ENCODE measurements around the gene P3H2.

Gene P3H2

DNA sequence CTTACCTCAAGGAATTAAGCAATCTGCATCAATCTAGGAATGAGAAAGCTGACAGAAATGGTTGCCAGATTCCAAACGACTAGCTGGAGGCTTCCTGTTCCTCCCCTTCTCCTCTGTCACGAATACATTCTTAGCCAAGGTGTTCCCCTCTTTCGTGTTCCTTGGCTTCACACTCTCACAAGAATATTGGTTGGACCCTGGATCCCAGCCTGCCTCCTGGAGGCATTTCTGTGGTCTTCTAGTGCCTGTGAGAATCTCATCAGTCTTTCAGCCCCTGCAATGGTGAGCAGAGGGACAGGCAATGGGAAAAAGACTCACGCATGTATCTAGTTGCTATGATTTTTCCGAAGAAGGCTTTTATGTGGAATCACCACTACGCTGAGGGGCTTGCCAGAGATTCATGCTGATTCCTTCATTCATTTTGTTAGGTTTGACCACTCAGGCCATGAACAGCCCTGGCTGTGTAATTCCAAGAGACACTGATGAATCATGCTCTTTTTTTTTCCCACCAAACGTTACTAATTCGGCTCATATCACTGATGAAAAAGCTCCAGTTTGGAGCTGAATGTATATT is 1.6 kb upstream of the P3H2 start:
- no peak for DNase-seq

- DNase-seq: no peak
Measured at GRCh38 chr3:190121383-190121782, 686 bp upstream of the P3H2 start.

DNA sequence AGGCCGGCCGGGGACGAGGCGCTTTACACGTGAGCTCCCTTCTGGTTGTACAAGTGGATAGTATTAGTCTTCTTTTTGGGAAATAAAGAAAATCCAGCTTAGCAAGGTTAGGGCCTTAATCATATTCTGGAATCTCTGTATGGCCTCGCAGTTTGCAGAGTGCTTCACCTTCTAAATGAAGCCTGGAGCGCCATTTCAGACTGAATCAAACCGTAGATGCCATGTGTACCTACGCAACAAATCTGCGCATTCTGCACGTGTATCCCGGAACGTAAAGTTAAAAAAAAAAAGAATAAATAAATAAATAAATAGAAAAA is 322 bp upstream of the P3H2 start:
- DNase-seq: no peak

DNA sequence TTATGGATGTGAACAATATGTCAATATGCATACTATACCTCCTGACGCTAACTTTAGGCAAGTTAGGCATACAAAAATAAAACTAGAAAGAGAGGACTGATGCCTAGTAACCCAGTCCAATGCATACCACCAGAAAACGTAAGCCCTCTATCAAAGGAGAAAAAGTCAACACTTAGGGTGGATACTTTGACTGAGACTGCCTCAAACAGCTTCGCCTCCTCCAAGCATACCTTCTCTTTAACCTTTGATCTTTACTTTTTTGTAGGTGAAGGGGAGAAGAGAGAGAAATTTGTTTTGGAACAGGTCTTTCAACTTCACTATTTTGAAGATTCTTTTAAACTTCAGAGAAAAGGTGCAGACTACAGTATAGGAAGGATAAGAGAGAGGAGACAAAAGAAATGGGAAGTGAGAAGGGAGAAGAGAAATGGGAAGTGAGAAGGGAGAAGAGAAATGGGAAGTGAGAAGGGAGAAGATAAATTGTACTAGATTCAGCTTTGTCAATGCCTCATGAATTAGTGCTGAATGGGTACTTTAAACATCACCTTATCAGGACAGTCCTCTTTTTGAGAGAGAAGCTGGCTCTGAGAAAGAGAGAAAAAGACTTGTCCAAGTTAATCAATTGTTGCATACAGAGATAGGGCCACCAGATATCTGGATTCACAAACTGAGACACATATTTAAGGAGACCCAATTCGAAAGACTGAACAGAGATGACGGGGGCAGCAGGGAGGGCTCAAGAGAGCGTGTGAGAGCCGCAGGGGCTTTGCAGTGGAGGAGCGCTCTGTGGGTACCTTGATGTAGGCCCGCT is 1.0 kb downstream of the P3H2 start:
- no peak for DNase-seq

- DNase-seq: no peak
Measured at GRCh38 chr3:190118438-190118837, 2.3 kb downstream of the P3H2 start.

DNA sequence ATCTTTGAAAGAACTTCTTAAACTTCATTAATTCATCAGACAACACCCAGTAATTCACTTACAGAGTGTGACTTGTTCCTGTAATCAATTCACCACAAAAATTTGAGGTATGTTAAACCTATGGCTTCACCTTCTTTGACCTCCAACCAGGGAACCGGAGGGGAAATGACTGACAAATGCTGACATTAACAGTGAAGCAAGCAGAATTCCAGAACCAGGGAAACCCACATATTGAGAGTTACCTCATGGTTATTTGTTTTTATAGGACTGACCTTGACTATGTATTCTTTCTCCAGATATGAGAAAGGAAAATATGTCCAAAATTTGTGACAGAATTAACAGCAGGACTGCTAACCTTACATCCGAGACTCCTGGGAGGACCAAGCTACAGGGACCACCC is 2.7 kb downstream of the P3H2 start:
- DNase-seq: no peak

DNA sequence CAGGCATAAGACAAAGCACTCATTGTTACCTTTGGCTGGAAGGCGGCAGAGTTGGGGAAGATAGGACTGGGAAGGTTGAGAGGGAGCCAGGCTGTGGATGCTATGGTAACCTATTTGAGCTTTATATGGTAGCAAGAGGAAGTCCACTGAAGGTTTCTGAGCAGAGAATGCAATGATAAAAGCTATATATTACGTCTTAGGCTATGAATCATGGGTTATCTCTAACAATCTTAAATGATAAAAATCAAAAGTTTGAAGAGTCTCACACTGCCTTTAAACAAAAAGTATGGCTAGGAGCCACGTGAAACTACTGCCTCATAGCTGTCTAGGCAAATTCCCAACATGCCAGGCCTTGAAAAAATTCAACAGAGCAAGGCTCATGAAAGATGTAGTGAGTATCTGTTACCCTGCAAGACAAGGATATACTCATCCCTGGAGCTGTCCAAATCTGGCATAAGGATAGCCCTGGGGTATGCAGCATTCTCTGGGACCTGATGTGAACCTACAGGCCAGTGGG is 4.1 kb downstream of the P3H2 start:
- DNase-seq: no peak

DNA sequence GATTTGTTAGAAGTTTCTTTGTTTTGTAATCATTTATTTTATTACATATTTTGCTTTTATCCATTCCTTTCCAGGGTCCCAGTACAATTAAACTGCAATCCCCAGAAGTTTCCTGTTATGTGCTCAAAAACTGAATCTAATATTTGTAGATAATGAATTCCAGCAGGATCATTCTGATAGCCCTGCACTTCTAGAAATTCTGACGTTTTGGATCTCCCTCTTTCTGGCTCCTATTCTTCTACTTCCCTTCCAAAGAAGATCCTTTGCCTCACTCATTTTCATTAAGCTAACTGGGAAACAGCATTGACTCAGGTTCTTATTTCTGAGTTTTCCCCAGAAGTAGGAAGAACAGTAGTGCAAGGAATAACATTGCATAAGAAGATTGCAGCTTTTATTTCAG is 9.9 kb downstream of the P3H2 start:
- no peak for DNase-seq

DNA sequence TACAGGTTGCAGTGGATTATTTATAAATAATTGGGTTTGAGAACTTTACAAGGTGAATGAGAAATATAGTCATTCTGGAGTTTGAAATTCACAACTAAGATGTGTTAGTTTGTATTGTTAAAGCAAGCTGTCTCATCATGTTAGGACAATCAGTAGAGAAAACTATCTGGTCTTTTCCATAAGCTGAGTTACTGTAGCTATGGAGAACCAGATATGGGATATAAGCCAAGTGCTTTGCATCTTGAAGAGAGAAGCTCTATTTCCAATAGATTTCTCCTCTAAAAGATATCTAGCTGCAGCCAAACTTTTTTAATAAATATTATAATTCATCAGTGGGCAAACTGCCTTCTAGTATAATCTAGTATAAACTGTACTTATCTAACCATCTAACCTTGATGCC is 11.3 kb downstream of the P3H2 start:
- DNase-seq: no peak

DNA sequence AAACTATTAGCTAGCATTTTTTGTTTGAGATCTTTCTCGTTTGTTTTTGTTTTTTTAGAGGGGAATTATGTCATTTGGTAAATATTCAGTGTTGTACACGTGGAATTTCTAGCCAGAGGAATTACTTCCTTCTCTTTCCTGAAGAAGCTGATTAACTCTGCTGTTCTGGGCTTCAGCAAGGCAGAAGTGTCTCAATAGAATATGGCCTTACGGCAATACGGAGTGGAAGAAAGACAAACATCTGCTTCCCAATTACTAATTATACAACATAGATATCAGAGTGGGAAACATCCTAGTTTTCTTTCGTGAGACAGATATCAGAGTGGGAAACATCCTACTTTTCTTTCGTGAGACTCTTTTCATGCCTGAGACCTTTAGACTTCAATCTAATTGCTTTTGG is 11.9 kb downstream of the P3H2 start:
- no peak for DNase-seq

GRCh38 chr3:190105876-190106275 is 14.8 kb downstream of the P3H2 start:
- DNase-seq: no peak

- no peak for DNase-seq
Measured at GRCh38 chr3:190101320-190102011, 19.2 kb downstream of the P3H2 start.

GRCh38 chr3:190099099-190099498 is 21.6 kb downstream of the P3H2 start:
- DNase-seq: no peak

- no peak for DNase-seq
Measured at GRCh38 chr3:190097617-190098016, 23.1 kb downstream of the P3H2 start.

DNA sequence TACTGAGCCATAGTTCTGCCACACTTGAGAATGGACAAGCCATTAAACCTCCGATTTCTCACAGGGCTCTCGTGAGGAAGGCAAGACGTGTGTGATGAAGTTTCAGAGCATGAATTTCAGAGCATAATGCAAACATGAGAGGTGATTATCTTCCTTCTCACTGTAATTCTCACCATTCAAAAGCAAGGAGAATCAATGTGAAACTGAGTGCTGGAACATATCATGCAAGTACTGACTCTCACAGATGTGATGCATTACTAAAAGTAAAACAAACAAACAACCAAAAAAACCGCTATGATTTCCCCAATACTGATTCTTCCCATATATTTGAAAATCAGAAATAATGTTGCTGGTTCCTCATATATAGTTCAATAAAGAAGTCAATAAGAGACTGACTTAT is 23.7 kb downstream of the P3H2 start:
- DNase-seq: no peak

DNA sequence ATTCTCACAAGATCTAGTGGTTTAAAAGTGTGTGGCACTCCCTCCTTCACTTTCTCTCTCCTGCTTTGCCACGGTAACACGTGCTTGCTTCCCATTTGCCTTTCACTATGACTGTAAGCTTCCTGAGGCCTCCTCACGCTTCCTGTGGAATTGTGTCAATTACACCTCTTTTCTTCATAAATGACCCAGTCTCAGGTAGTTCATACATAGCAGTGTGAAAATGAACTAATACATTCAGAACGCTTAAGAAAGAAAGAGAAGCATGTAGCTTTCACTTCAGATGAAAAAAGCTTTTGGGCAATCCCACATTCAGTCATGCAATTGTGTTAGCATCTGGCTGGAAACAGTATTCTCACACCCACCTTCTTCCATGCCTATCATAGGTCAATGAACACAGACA is 24.4 kb downstream of the P3H2 start:
- DNase-seq: no peak

GRCh38 chr3:190094160-190094718 is 26.5 kb downstream of the P3H2 start:
- DNase-seq: no peak

- no peak for DNase-seq
Measured at GRCh38 chr3:190092250-190092649, 28.4 kb downstream of the P3H2 start.

GRCh38 chr3:190089711-190090110 is 31.0 kb downstream of the P3H2 start:
- DNase-seq: no peak

DNA sequence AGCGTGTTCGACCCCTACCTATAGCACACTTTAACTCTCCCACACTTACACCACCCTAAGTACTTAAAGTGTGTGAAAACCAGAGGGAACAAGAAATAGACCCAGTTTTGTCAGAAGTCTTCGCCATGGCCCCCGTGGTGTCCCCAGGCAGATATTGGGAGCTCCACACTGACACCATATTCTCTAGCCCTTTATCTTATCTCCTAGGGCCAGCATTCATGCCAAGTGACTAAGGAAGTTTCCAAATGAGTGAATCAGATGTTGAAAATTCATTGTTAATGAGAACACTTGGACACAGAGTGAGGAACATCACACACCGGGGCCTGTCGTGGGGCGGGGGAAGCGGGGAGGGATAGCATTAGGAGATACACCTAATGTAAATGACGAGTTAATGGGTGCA is 31.8 kb downstream of the P3H2 start:
- DNase-seq: no peak

- DNase-seq: no peak
Measured at GRCh38 chr3:190086191-190086590, 34.5 kb downstream of the P3H2 start.

GRCh38 chr3:190084983-190085382 is 35.7 kb downstream of the P3H2 start:
- no peak for DNase-seq

- DNase-seq: no peak
Measured at GRCh38 chr3:190083635-190084034, 37.1 kb downstream of the P3H2 start.

GRCh38 chr3:190081389-190081788 is 39.3 kb downstream of the P3H2 start:
- no peak for DNase-seq
